IMR-90 (cell line): ENCODE data around the gene CLDN18. TPM values are rescaled to one million over a fixed set of nuclear protein-coding genes. Genes with fewer than 3 reads are reported as not detected.

ENCODE experiments used
- ATAC-seq: fragments of 200-7000 bp; cut with Tn5 transposase; 2 replicates; pipeline ENCODE4 v1.9.1; 2020; ENCODE audit warnings: low read depth, mild to moderate bottlenecking, moderate library complexity
- BruUV-seq: library from RNA; stranded (reverse); fragments of 400-500 nt; replicated peaks from 2 replicates; lab custom pipeline; 2021; lab: Mats Ljungman, UMichigan
- CTCF ChIA-PET: fragments of 300-600 bp; formaldehyde crosslinking; extraction: SDS; loops from one replicate; lab custom pipeline; 2021; ENCODE audit warnings: antibody characterized with exemption; lab: Yijun Ruan, JAX
- POLR2A ChIA-PET: fragments of 300-600 bp; sonication (Branson Sonifier 250); formaldehyde crosslinking; loops from one replicate; lab custom pipeline; 2022; ENCODE audit warnings: antibody characterized with exemption; ENCODE audit not compliant: unreplicated experiment; lab: Charles Lee
- DNase-seq: peaks from one replicate; pipeline ENCODE4 v3.0.0; 2013
- H2AFZ ChIP-seq: replicated peaks from 2 replicates; pipeline ENCODE3; 2013; ENCODE audit warnings: low read length, mild to moderate bottlenecking; ENCODE audit not compliant: poor library complexity
- H2AK5ac ChIP-seq: 2 replicates; pipeline ENCODE4 v1.6.1; 2013; ENCODE audit warnings: low read depth, low read length, inconsistent platforms
- H2AK9ac ChIP-seq: replicated peaks from 2 replicates; pipeline ENCODE3; 2013; ENCODE audit warnings: mild to moderate bottlenecking, low read depth, low read length, moderate library complexity; ENCODE audit not compliant: poor library complexity
- H2BK120ac ChIP-seq: 2 replicates; pipeline ENCODE4 v1.6.1; 2013; ENCODE audit warnings: low read depth, low read length, inconsistent platforms
- H2BK15ac ChIP-seq: 3 replicates; pipeline ENCODE4 v1.6.1; 2013; ENCODE audit warnings: low read depth, low read length, inconsistent platforms
- H2BK20ac ChIP-seq: 2 replicates; pipeline ENCODE4 v1.6.1; 2013; ENCODE audit warnings: low read depth, mild to moderate bottlenecking, inconsistent platforms, low read length, moderate library complexity
- H2BK5ac ChIP-seq: 2 replicates; pipeline ENCODE4 v1.6.1; 2013; ENCODE audit warnings: mild to moderate bottlenecking, low read depth, low read length, inconsistent platforms; ENCODE audit not compliant: poor library complexity, severe bottlenecking
- H3K14ac ChIP-seq: replicated peaks from 2 replicates; pipeline ENCODE4 v1.6.1; 2013; ENCODE audit warnings: low read depth, low read length, inconsistent platforms
- H3K18ac ChIP-seq: 2 replicates; pipeline ENCODE4 v1.6.1; 2013; ENCODE audit warnings: low read depth, low read length, control low read depth
- H3K23ac ChIP-seq: 2 replicates; pipeline ENCODE4 v1.6.1; 2013; ENCODE audit warnings: low read depth, low read length, inconsistent platforms
- H3K27ac ChIP-seq: 2 replicates; pipeline ENCODE4 v1.5.1; 2013; ENCODE audit warnings: mild to moderate bottlenecking, control low read depth, low read length; ENCODE audit not compliant: insufficient read depth
- H3K27me3 ChIP-seq: 2 replicates; pipeline ENCODE4 v1.6.1; 2013; ENCODE audit warnings: low read length; ENCODE audit not compliant: control insufficient read depth, insufficient read depth
- H3K36me3 ChIP-seq: 2 replicates; pipeline ENCODE4 v1.6.1; 2013; ENCODE audit warnings: low read length, mixed read lengths; ENCODE audit not compliant: control insufficient read depth, insufficient read depth
- H3K4ac ChIP-seq: 2 replicates; pipeline ENCODE4 v1.6.1; 2013; ENCODE audit warnings: low read depth, low read length, inconsistent platforms
- H3K4me1 ChIP-seq: 2 replicates; pipeline ENCODE4 v1.6.1; 2013; ENCODE audit warnings: low read length, mixed read lengths; ENCODE audit not compliant: control insufficient read depth, insufficient read depth
- H3K4me2 ChIP-seq: 2 replicates; pipeline ENCODE4 v1.6.1; 2013; ENCODE audit warnings: low read depth, mild to moderate bottlenecking, control low read depth, low read length, moderate library complexity
- H3K4me3 ChIP-seq: 2 replicates; pipeline ENCODE4 v1.5.1; 2013; ENCODE audit warnings: low read depth, mild to moderate bottlenecking, control low read depth, low read length, moderate library complexity; ENCODE audit not compliant: insufficient read depth
- H3K56ac ChIP-seq: 2 replicates; pipeline ENCODE4 v1.6.1; 2013; ENCODE audit warnings: low read length, inconsistent platforms; ENCODE audit not compliant: insufficient read depth; ENCODE audit errors: extremely low read depth
- H3K79me1 ChIP-seq, 2 experiments: 2 replicates each; pipeline ENCODE4 v1.6.1; 2013; ENCODE audit warnings: low read length in 2 of 2, inconsistent platforms in 1 of 2, low read depth in 1 of 2
- H3K9ac ChIP-seq: 2 replicates; pipeline ENCODE4 v1.6.1; 2013; ENCODE audit warnings: low read depth, low read length, control low read depth
- H3K9me1 ChIP-seq: 2 replicates; pipeline ENCODE4 v1.6.1; 2013; ENCODE audit warnings: low read length, inconsistent platforms; ENCODE audit not compliant: insufficient read depth
- H3K9me3 ChIP-seq: 2 replicates; pipeline ENCODE4 v1.6.1; 2013; ENCODE audit warnings: low read length; ENCODE audit not compliant: control insufficient read depth, insufficient read depth
- H4K20me1 ChIP-seq: 2 replicates; pipeline ENCODE4 v1.6.1; 2013; ENCODE audit warnings: low read length, inconsistent platforms; ENCODE audit not compliant: insufficient read depth
- H4K5ac ChIP-seq: 2 replicates; pipeline ENCODE4 v1.6.1; 2013; ENCODE audit warnings: mild to moderate bottlenecking, low read depth, low read length, control low read depth
- H4K8ac ChIP-seq, 2 experiments: 2 replicates each; pipeline ENCODE4 v1.6.1; 2013; ENCODE audit warnings: low read depth in 2 of 2, low read length in 2 of 2, control low read depth in 1 of 2, inconsistent platforms in 1 of 2
- H4K91ac ChIP-seq: 2 replicates; pipeline ENCODE4 v1.6.1; 2013; ENCODE audit warnings: low read depth, low read length, inconsistent platforms; ENCODE audit not compliant: insufficient read depth
- BHLHE40 ChIP-seq: fragments of 150-350 bp; IDR thresholded peaks from 2 replicates; pipeline ENCODE4 v1.6.1; 2016; ENCODE audit warnings: mild to moderate bottlenecking, low read depth, low read length
- CEBPB ChIP-seq: IDR thresholded peaks from 2 replicates; pipeline ENCODE4 v1.6.1; 2012; ENCODE audit warnings: low read depth, low read length, improper control_type of control experiment
- CTCF ChIP-seq: conservative IDR thresholded peaks from 2 replicates; pipeline ENCODE4 v1.5.1; 2012; ENCODE audit warnings: mild to moderate bottlenecking, low read depth, low read length, improper control_type of control experiment
- ELK1 ChIP-seq: fragments of 150-350 bp; IDR thresholded peaks from 2 replicates; pipeline ENCODE4 v1.6.1; 2016; ENCODE audit warnings: low read depth, mild to moderate bottlenecking, low read length, moderate library complexity, borderline replicate concordance
- FOS ChIP-seq: fragments of 150-350 bp; IDR thresholded peaks from 2 replicates; pipeline ENCODE4 v1.6.1; 2016; ENCODE audit warnings: low read depth, low read length
- MAFK ChIP-seq: IDR thresholded peaks from 2 replicates; pipeline ENCODE4 v1.6.1; 2012; ENCODE audit warnings: low read depth, low read length, improper control_type of control experiment
- MAZ ChIP-seq: IDR thresholded peaks from 2 replicates; pipeline ENCODE4 v1.6.1; 2012; ENCODE audit warnings: low read depth, mild to moderate bottlenecking, low read length, improper control_type of control experiment, moderate library complexity, borderline replicate concordance
- MXI1 ChIP-seq: IDR thresholded peaks from 2 replicates; pipeline ENCODE4 v1.6.1; 2012; ENCODE audit warnings: low read depth, mild to moderate bottlenecking, low read length, moderate library complexity, borderline replicate concordance
- NFE2L2 ChIP-seq: fragments of 150-350 bp; IDR thresholded peaks from 2 replicates; pipeline ENCODE4 v1.6.1; 2016; ENCODE audit warnings: low read depth, mild to moderate bottlenecking, low read length
- RAD21 ChIP-seq: IDR thresholded peaks from 2 replicates; pipeline ENCODE4 v1.6.1; 2012; ENCODE audit warnings: low read length, improper control_type of control experiment
- RCOR1 ChIP-seq: IDR thresholded peaks from 2 replicates; pipeline ENCODE4 v1.6.1; 2012; ENCODE audit warnings: mild to moderate bottlenecking, low read length, improper control_type of control experiment; ENCODE audit not compliant: insufficient replicate concordance
- SMC3 ChIP-seq: fragments of 150-350 bp; IDR thresholded peaks from 2 replicates; pipeline ENCODE4 v1.6.1; 2016; ENCODE audit warnings: low read depth, mild to moderate bottlenecking, antibody characterized with exemption, low read length, moderate library complexity
- USF2 ChIP-seq: fragments of 150-350 bp; IDR thresholded peaks from 2 replicates; pipeline ENCODE4 v1.6.1; 2017; ENCODE audit warnings: mild to moderate bottlenecking, antibody characterized with exemption, low read length, low read depth
- WGBS, 2 experiments: methylation state at CpG; one replicate each; pipeline versions ENCODE4 v1.1.5 to v1.1.7; 2013; ENCODE audit warnings: missing lambda C conversion rate in 2 of 2; ENCODE audit not compliant: insufficient read length in 1 of 2; ENCODE audit errors: extremely low coverage in 2 of 2; 5-methylcytosine and 5-hydroxymethylcytosine counted together
- dilution Hi-C: fragments of 300-500 bp; cut with HindIII; formaldehyde crosslinking; loops from one replicate; pipeline ENCODE4 v1.14.3; 2018; ENCODE audit warnings: low sequenced_read_pairs; ENCODE audit not compliant: unreplicated experiment
- in situ Hi-C: fragments of 300-500 bp; cut with MboI; formaldehyde crosslinking; loops from 3 replicates; pipeline ENCODE4 v1.14.3; 2019; ENCODE audit warnings: low sequenced_read_pairs, inconsistent platforms, mixed read lengths
- intact Hi-C: fragments of 100-400 bp; cut with micrococcal nuclease; formaldehyde crosslinking; loops from 2 replicates; pipeline ENCODE4 v1.10.0; 2022
- polyA plus RNA-seq, 3 experiments: library from polyadenylated mRNA; depleted of rRNA; stranded (reverse); fragments of >200 nt; gene quantifications; 2 replicates each; pipeline ENCODE4 v1.2.3, GENCODE V29; 2012; ENCODE audit warnings: low replicate concordance in 1 of 3
- total RNA-seq: library from RNA; depleted of rRNA; stranded (reverse); fragments of >200 nt; gene quantifications from 2 replicates; pipeline ENCODE4 v1.2.3, GENCODE V29; 2012

The CLDN18 gene
- total and polyA plus RNA-seq, 2 of the 4 experiments (the other 2 are of a cell fraction) = not detected

- Histone ChIP-seq H3K27ac (peak overlapping the region; percentile 93), H2BK5ac (peak overlapping the region; percentile 98), H3K18ac (peak overlapping the region; percentile 66), H4K20me1 (peaks cover 4% of the 10 kb centered on the region), H4K8ac (peak overlapping the region in 1 of 2 experiments; percentile 74; a peak in 3 of 4 replicates), H4K5ac (peak overlapping the region; percentile 35), H3K9ac (no peak overlapping the region), H2BK15ac (no peak overlapping the region), H3K4me2 (no peak overlapping the region), H3K9me1 (peaks cover 10% of the 10 kb centered on the region), H3K23ac (no peak overlapping the region), H2AFZ (peak overlapping the region; percentile 64), H3K9me3 (no peaks in the 10 kb centered on the region), H3K14ac (peak overlapping the region; percentile 87), H4K91ac (peak overlapping the region; percentile 86), H3K79me1 (0 out of 4 replicates have a peak, but pooled peaks cover 0 to 7% of the 10 kb centered on the region in 2 experiments), H3K4ac (peak overlapping the region; percentile 94), H3K56ac (no peak overlapping the region), H2AK5ac (peak overlapping the region; percentile 94; the same call in 1 of the 2 replicates), H3K4me1 (peaks cover 11% of the 10 kb centered on the region), H3K4me3 (no peak overlapping the region), H2AK9ac (peak overlapping the region; percentile 83), H3K27me3 (no peaks in the 10 kb centered on the region), H3K36me3 (no peaks in the 10 kb centered on the region; the same call in 1 of the 2 replicates), H2BK20ac (peak overlapping the region; percentile 82), H2BK120ac (peak overlapping the region; percentile 88)
- DNase-seq (peak; percentile 94), ATAC-seq (peak; percentile 84)
- in situ Hi-C loops (no loop called here), intact Hi-C loops (loop anchor here (5.0 to 10.0 kb wide), 2 partner anchors 1015 to 1157 kb away; no protein-coding TSS in a partner anchor), dilution Hi-C loops (no loop called here)
- BruUV-seq = no TSS peak
- ChIA-PET POLR2A (no interaction called here), CTCF (interaction anchor here (0.8 kb wide), 1 partner anchor 10 kb away, joined by 3 read pairs; no protein-coding TSS in a partner anchor)
- WGBS, 2 experiments = 79% methylated on average over 3 of the region's 9 CpGs; no CpG with 5 or more reads in 1 of the 2 experiments
- TF ChIP-seq CEBPB (peak; percentile 83), MAZ (no peak), MAFK (no peak), SMC3 (no peak), USF2 (peak; percentile 69; the same call in 1 of the 2 replicates), BHLHE40 (no peak), RAD21 (peak; percentile 18; the same call in 1 of the 2 replicates), ELK1 (no peak), FOS (no peak), RCOR1 (no peak), NFE2L2 (no peak), CTCF (peak; percentile 3; the same call in 1 of the 2 replicates), MXI1 (no peak)
These were observed 39.4 kb downstream of the CLDN18 start for GRCh38 chr3:138049157-138049919.
